H1 (cell line): ENCODE results near the gene SON. TPM values are rescaled to one million over a fixed set of nuclear protein-coding genes. Genes with fewer than 3 reads are reported as not detected.

Experiments used
- GABPA ChIP-seq: IDR thresholded peaks from 2 replicates; pipeline ENCODE4 v1.6.1; 2011; ENCODE audit warnings: mild to moderate bottlenecking, low read length, moderate library complexity, borderline replicate concordance; ENCODE audit not compliant: insufficient read depth
- SUZ12 ChIP-seq: fragments of 200-600 bp; sonication (generic); IDR thresholded peaks from 2 replicates; pipeline ENCODE4 v1.6.1; 2012; ENCODE audit warnings: mild to moderate bottlenecking, inconsistent platforms, low read length, moderate library complexity, mixed read lengths
- polyA plus RNA-seq, 7 experiments: library from polyadenylated mRNA; depleted of rRNA in 3 of 7; stranded (reverse) in 5 of 7; unstranded in 2 of 7; fragments of >200 nt in 5 of 7; fragments of 200-250 nt in 2 of 7; gene quantifications; 1 replicate in 5 of 7; 2 replicates in 1 of 7; 4 replicates in 1 of 7; pipeline versions ENCODE4 v1.2.1 to v1.2.3, GENCODE V29; 2011 to 2013; ENCODE audit warnings: missing spikeins in 2 of 7, mixed read lengths in 2 of 7
- total RNA-seq: library from RNA; stranded (reverse); fragmentation: NEBNext Ultra II Directional; extraction: Animal tissue kit (Norgen Biotek cat#: 25700); gene quantifications from 2 replicates; pipeline ENCODE4 v1.2.1, GENCODE V29; 2021

SON gene
- total and polyA plus RNA-seq, 2 of the 8 experiments (the other 6 are each of a cell fraction or from before 2014, with no cell fraction given) = 122 to 274 TPM

DNA sequence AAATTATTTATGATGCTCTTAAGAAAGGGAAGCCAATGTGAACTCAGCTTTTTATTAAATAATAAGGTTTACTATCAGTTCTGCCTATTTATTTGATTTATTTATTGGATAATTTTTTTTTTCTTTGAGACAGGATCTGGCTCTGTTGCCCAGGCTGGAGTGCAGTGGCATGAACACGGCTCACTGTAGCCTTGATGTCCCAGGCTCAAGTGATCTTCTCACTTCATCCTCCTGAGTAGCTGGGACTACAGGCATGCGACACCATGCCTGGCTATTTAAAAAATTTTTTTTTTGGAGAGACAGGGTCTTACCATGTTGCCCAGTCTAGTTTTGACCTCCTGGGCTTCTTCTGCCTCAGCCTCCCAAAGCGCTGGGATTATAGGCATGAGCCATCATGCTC, 30.4 kb upstream of the SON start (continued):
- TF ChIP-seq GABPA (no peak), SUZ12 (no peak)
